Motor neuron (in vitro differentiated cells): Measurements from ENCODE around the gene SETBP1. TPM values are rescaled to one million over a fixed set of nuclear protein-coding genes. Genes with fewer than 3 reads are reported as not detected.
A peak's percentile ranks its signal among the peaks of the same experiment; 100 is the strongest.

Experiments used
- ATAC-seq, 8 experiments: fragments of 200-7000 bp; cut with Tn5 transposase; replicated peaks in 6 of 8; 2 replicates each; pipeline ENCODE4 v1.8.0; 2021; ENCODE audit warnings: mild to moderate bottlenecking in 8 of 8, moderate library complexity in 8 of 8
- H3K27ac ChIP-seq, 2 donors: fragments of 250-450 bp; sonication (Bioruptor Pico); 2 replicates each; pipeline ENCODE4 v1.9.0; 2021; ENCODE audit warnings: antibody characterized with exemption in 2 of 2, mild to moderate bottlenecking in 2 of 2, moderate library complexity in 1 of 2
- H3K4me1 ChIP-seq, 2 donors: fragments of 250-450 bp; sonication (Bioruptor Pico); replicated peaks in 1 of 2; 2 replicates each; pipeline ENCODE4 v1.6.1; 2021; ENCODE audit warnings: antibody characterized with exemption in 2 of 2, mild to moderate bottlenecking in 2 of 2, moderate library complexity in 1 of 2
- H3K4me3 ChIP-seq, 5 donors: fragments of 250-450 bp; sonication (Bioruptor Pico); 2 replicates each; pipeline ENCODE4 v1.9.0; 2021; ENCODE audit warnings: antibody characterized with exemption in 5 of 5, mild to moderate bottlenecking in 5 of 5, moderate library complexity in 4 of 5
- WGBS, 10 experiments: fragments of 450-650 bp; shearing (Covaris generic); methylation state at CpG; one replicate each; pipeline ENCODE4 v1.0.0; 2022; 5-methylcytosine and 5-hydroxymethylcytosine counted together
- in situ Hi-C, 9 experiments: fragments of 400-800 bp; cut with MboI; loops; one replicate each; pipeline ENCODE4 v1.15.0; 2021; ENCODE audit warnings: low sequenced_read_pairs in 9 of 9, low pct_unique_long_range_greater_than_20kb in 2 of 9; ENCODE audit not compliant: unreplicated experiment in 9 of 9
- total RNA-seq, 8 experiments: library from RNA; unstranded; fragments of 300-600 nt; gene quantifications; 2 replicates each; pipeline versions ENCODE4 v1.2.3 to v1.2.4, GENCODE V29; 2022

Gene SETBP1
- total RNA-seq, 8 experiments from 2014 or later, result 1.3 to 37.0 (median 27.5) TPM

- no peak overlapping the region for H3K27ac ChIP-seq
- WGBS, 10 experiments, result 50 to 100% (median 90%) methylated on average over 2 to 6 of the region's 7 CpGs; no CpG with 5 or more reads in 1 of the 10 experiments
- no peaks in the 10 kb centered on the region for H3K4me1 ChIP-seq
- H3K4me3 ChIP-seq, result no peak overlapping the region
- ATAC-seq, result no peak
- in situ Hi-C loops, result no loop called here
Measured at GRCh38 chr18:45108754-45109153, 428.1 kb downstream of the SETBP1 start.

- no peak for ATAC-seq
- Histone ChIP-seq H3K4me3 (no peak overlapping the region), H3K27ac (no peak overlapping the region), H3K4me1 (no peaks in the 10 kb centered on the region)
- in situ Hi-C loops, result no loop called here
- WGBS, 10 experiments, result 0 to 100% (median 46%) methylated on average over 1 to 2 of the region's 2 CpGs; no CpG with 5 or more reads in 2 of the 10 experiments
Measured at GRCh38 chr18:45109271-45109670, 428.6 kb downstream of the SETBP1 start.

GRCh38 chr18:45109706-45110105 lies 429.0 kb downstream of the SETBP1 start:
- in situ Hi-C loops, result no loop called here
- H3K4me1 ChIP-seq, result no peaks in the 10 kb centered on the region
- no peak for ATAC-seq
- no peak overlapping the region for H3K27ac ChIP-seq
- no peak overlapping the region for H3K4me3 ChIP-seq

- in situ Hi-C loops, result no loop called here
- no peak overlapping the region for H3K27ac ChIP-seq
Measured at GRCh38 chr18:45110577-45111501, 430.2 kb downstream of the SETBP1 start.

GRCh38 chr18:45111502-45111848 lies 430.8 kb downstream of the SETBP1 start:
- ATAC-seq, result no peak
- in situ Hi-C loops, result no loop called here
- 0 to 100% (median 71%) methylated on average over 1 of the region's 1 CpG; no CpG with 5 or more reads in 5 of the 10 experiments for WGBS, 10 experiments
- no peak overlapping the region for H3K4me3 ChIP-seq
- no peaks in the 10 kb centered on the region for H3K4me1 ChIP-seq
- H3K27ac ChIP-seq, result no peak overlapping the region

More at GRCh38 chr18:45110577-45111501, 430.2 kb downstream of the SETBP1 start:
- 0 to 100% (median 82%) methylated on average over 1 to 7 of the region's 7 CpGs; no CpG with 5 or more reads in 1 of the 10 experiments for WGBS, 10 experiments
- peak in 1 of 8 experiments; percentile 12 for ATAC-seq
- Histone ChIP-seq H3K4me1 (no peaks in the 10 kb centered on the region), H3K4me3 (no peak overlapping the region)

- 83 to 100% (median 90%) methylated on average over 1 of the region's 1 CpG; no CpG with 5 or more reads in 1 of the 10 experiments for WGBS, 10 experiments
- Histone ChIP-seq H3K4me3 (no peak overlapping the region), H3K4me1 (no peaks in the 10 kb centered on the region), H3K27ac (no peak overlapping the region)
- in situ Hi-C loops, result no loop called here
- no peak for ATAC-seq
Measured at GRCh38 chr18:45112682-45113081, 432.0 kb downstream of the SETBP1 start.

- in situ Hi-C loops, result no loop called here
- ATAC-seq, result peak in 1 of 8 experiments; percentile 23
- Histone ChIP-seq H3K4me1 (no peaks in the 10 kb centered on the region), H3K4me3 (no peak overlapping the region), H3K27ac (no peak overlapping the region)
- WGBS, 10 experiments, result 13 to 100% (median 93%) methylated on average over 1 to 4 of the region's 4 CpGs; no CpG with 5 or more reads in 1 of the 10 experiments
Measured at GRCh38 chr18:45116116-45116515, 435.4 kb downstream of the SETBP1 start.
